GM10266 (cell line): ENCODE results near the gene ADCY1.

Source experiments
- DNase-seq: peaks from one replicate; pipeline ENCODE4 v3.0.0; 2012; ENCODE audit errors: extremely low spot score
- CTCF ChIP-seq: IDR thresholded peaks from 2 replicates; pipeline ENCODE4 v1.5.1; 2012; ENCODE audit warnings: mild to moderate bottlenecking, low read depth; ENCODE audit not compliant: control insufficient read depth, insufficient read depth; ENCODE audit errors: missing control alignments

ADCY1 gene

GRCh38 chr7:45584261-45585210, 10.4 kb downstream of the ADCY1 start:
- no peak for DNase-seq
- TF ChIP-seq CTCF = no peak

GRCh38 chr7:45585628-45586027, 11.5 kb downstream of the ADCY1 start:
- no peak for DNase-seq
- TF ChIP-seq CTCF = no peak

- DNase-seq = no peak
- no peak for TF ChIP-seq CTCF
Measured at GRCh38 chr7:45586542-45587520, 12.7 kb downstream of the ADCY1 start.

- no peak for TF ChIP-seq CTCF
- no peak for DNase-seq
Measured at GRCh38 chr7:45588466-45588865, 14.3 kb downstream of the ADCY1 start.

GRCh38 chr7:45589061-45589460, 14.9 kb downstream of the ADCY1 start:
- DNase-seq = no peak
- no peak for TF ChIP-seq CTCF

- no peak for TF ChIP-seq CTCF
- no peak for DNase-seq
Measured at GRCh38 chr7:45589915-45590678, 15.9 kb downstream of the ADCY1 start.
